Activated CD4-positive, alpha-beta T cell treated with anti-CD3 and anti-CD28 coated beads, Interleukin-10, Interleukin-2, amounts not matched to agents 100 ng/mL and 50 ng/mL, durations not matched to agents 16 hours and 8 hours (primary cell): ENCODE measurements around the gene SIM2.

Source experiments
- DNase-seq: peaks from one replicate; pipeline ENCODE4 v3.0.0-alpha.2; 2020

Gene SIM2

DNA sequence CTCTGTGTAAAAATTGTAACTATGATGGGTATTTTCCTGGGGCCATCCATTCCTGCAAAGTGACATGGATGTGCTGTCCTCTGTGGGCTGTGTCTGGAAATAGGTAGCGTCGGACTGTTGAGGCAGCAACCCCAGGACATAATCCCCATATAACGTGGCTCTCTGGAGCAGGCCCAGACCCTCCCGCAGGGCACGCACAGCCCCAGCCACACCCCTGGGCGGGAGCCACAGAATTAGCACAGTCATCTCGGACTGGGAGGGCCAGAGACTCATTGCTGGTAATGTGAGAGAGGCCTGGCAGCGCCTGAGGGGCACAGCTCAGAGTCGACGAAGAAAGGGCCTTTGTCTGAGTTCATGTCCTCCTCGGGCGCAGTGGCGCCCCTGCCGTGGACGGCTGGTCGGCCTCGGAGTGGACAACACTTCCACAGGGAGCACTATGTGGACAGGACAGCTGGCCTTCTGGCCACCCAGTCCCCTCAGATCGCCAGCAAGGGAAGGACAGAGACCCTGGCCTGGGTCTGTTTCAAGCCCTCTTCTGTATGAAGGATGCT is 20.1 kb downstream of the SIM2 start:
- DNase-seq, result no peak

DNA sequence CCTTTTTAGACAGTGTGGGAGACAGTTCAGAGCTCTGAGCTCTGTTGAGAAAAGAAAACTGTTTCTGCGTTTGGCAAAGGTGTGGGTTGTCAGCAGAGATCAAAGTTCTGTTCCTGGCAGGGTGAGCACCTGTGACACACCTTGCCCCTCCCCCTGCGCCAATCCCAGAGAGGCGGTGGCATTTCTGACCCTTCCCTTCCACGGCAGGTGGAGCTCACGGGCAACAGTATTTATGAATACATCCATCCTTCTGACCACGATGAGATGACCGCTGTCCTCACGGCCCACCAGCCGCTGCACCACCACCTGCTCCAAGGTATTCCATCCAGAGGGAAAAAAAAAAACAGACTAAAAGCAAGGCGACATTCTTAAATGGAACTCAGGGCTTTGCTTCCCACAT is 20.7 kb downstream of the SIM2 start:
- DNase-seq, result no peak

DNA sequence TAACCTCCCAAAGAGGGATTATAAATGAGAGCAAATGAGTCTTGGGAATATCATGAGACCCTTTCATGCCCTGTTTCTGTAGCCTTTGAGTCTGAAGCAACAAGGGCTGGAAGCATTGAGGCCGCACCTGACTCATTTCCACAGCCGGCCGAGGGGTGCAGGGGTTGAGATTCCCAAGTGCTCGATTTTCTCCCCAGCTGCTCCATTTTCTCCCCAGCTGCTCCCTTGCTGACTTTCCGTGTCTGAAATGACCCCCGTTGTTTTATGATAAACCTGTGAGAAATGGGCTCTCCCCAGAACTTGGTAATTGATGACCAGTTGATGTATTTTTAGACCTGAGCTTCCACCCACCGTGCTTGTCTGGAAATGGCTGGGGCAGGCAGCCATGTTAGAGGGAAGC is 22.9 kb downstream of the SIM2 start:
- DNase-seq, result no peak

DNA sequence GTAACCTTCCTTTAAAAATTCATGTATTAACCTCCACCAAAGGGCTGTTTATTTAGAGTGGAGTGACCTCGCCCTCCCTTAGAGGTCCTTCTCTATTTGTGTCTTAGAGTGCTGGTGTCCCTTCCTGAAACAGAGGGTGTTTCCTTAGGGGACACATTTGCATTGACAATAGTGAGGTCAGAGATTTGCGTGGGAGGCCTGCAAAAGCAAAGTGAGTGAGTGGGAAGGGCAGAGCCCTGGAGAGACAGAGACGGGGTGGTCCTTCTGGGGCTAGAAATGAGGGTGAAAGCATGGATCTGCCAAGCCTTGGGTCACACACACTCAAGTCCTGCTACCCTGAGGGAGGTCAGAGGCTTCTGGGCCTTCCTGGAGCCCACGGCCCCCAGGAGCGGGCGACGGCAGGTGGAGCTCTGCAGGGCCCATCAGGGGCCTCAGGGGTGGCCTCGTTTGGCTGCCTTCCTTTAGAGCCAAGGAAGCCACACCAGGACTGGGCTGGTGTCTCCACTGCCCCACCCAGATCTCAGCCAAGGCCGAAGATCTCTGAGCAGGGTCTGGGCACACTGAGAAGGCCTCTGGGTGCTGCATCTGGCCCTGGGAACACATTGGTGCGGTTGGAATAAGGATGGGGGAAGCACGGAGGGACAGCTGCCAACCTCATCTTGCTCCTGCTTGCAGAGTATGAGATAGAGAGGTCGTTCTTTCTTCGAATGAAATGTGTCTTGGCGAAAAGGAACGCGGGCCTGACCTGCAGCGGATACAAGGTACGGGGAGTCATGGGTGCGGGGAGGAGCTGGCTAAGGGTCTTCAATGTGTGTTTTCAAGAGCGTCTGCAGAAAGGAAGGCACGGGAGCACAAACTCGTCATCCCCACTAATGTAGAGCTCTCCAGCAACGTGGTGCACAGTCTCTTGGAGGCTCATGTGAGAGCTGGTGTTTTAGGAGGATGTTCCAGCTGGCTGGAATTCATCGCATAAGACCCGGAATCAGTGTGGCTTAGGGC is 23.8 kb downstream of the SIM2 start:
- DNase-seq, result no peak

DNA sequence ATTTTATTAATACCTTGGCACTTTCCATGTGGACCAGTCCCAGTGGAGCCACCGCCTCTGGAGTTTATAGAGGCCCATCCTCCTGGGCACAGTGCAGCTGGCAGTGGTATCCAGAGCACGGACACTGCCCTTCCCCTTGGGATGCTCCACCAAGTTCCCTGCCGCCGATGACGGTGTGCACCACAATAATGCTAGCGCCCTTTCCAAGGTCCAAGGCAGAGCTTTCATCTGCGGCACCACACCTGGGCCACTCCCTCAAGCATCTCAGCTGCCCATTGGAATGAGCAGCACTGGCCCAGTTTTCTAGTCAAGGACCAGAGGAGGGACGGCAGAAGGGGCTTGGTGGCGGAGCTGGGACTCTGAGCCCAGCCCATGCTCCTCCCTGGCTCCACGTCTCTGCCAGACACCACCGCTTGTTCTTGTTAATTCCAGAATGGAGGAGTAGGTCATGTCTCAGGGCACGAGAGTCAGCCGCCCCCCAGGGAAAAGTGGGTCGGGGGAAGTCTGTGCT is 24.5 kb downstream of the SIM2 start:
- DNase-seq, result no peak

DNA sequence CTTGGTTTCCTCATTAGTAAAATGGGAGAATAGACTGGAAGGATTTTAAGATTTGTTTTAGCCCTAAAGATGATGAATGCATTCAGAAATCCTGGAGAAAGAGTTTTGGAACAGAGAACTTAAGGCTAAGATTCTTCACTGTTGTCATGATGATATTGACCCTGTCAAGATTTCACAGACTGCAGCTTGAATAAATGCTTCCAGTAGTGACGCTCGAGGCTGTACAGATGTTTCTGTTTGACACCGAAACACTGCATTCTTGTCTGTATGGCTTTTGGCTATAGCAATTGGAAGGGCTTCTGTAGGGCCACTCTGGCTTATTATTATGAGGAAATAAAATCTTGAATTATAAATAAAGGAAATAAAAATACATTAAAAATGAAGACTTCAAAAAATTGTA is 25.7 kb downstream of the SIM2 start:
- no peak for DNase-seq

DNA sequence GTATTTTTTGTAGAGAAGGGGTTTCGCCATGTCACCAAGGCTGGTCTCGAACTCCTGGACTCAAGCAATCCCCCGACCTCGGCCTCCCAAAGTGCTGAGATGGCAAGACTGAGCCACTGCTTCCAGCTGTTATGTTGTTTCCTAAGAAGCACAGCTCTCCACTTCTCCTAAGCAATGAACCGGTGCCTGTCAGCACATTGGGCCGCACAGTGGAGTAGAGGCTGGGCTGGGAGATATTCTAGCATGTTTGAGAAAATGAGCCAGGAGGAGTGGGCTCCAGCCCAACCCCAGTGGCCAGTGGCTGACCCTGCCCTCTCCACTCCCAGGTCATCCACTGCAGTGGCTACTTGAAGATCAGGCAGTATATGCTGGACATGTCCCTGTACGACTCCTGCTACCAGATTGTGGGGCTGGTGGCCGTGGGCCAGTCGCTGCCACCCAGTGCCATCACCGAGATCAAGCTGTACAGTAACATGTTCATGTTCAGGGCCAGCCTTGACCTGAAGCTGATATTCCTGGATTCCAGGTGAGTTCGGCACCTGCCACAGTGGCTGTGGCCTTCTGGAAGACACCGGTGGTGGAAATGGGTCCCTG is 27.0 kb downstream of the SIM2 start:
- no peak for DNase-seq

DNA sequence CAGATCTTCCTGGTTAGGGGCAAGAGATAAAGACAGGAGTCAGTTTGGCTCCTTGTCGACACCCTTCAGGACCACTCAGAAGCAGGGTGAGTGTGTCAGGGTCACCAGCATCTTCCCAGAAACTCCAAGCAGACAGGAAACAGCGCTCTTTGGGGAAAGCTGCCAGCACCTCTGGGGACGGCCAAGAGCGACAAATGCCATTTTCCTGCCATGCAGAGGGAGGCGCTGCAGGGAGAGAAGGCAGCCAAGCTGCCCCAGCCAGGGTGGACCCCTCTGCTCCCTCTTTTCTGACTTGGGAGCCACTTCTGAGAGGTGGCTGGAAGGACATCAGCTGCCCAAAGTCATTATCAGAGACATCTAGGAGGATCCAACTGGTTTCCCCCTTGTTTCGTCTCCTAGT is 29.0 kb downstream of the SIM2 start:
- no peak for DNase-seq

DNA sequence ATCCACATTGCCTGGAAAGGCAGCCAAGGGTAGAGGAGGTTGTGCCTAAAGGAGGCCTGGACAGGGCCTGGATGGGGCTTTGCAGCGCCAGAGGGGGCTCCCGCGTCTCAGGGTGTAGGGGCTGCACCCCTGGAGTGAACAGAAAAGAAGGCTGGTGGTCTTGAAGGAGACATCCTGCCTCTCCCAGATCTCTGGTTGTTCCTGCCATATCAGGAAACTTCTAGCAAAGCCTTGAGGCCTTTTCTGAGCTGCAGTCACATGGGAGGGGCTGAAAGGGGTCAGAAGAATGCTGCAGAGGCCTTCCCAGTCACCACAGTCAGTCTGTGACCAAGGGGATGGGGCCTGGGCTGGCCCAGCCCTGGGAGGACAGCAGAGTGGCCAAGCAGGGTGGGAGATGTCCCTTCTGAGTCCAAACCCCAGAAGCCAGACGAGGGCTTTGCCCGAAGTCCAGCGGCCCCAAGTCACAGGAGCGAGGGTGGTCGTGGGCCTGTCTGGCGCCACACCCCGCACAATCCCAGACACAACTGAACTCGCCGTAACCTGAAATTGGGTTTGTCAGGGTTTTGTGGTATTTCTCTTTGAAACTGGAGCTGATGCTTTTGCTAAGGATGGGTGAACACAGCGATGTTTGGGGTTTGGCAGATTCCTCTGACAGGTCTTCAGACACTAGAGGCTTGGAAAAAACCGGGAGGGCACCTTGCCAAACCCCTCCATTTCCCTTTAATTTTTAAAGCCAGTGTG is 29.6 kb downstream of the SIM2 start:
- DNase-seq, result no peak

DNA sequence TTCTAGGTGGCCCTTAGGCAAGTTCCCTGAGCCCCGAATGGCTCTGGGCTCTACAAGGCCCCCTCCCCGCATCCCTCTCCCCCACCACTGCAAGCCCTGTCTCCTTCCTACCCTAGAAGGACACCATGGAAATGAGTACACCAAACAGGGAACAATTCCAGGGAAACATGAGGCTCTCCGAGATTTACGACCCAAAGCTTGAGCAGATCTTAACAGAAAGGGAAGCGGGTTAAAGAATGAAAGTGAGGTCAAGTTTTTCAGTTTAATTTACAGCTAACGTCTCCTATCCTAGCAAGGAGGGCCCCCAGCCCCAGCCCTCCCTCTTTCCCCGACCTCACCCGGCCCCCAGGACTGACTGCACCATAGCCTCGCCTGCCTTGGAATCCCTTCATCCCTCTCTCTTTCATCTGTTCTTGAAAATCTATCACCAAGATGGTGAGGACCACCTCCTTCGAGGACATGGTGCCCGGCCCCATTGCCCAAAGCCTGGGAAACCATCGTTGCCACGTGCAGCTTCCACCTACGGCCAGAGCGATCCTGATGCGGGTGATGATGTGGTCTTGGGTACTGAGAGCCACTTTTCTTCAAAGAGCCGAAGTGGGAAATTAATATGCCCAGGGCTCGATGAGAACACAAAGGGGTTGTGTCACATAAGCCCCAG is 30.5 kb downstream of the SIM2 start:
- DNase-seq, result no peak

DNA sequence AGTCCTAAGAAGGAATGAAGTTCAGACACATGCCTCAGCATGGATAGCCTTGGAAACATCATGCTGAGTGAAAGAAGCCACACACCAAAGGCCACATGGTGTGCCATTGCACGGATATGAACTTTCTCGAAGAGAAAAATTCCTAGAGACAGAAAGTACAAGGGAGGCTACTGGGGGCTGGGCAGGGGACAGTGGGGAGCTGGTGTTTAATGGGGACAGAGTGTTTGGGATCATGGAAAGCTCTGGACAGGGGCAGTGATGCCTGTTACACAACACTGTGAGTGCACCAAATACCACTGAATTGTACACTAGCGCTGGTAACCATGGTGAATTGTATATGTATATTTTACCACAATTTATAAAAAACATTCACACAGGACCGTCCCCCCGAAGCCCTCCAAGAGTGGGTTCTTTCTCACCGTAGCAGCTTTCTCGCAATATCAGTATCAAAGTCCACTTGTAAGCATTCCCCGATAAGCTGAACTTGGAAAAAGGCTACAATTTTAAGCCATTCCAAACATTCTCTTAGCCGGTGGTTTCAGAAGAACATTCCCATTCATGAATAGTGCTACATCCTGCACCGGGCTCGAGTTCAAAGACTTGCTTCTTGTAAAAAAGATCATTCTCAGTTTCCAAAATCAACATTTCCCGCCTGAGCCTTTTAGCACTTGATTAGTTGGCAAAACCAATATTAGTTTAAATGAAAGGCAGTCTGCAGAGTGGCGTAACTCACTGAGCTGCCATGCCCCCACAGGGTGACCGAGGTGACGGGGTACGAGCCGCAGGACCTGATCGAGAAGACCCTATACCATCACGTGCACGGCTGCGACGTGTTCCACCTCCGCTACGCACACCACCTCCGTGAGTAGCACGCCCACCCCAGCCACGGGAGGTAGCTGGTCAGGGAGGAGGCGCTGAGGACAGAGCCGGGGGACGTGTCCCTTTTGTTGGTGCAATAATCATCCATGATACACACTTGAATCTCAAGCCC is 31.7 kb downstream of the SIM2 start:
- DNase-seq, result no peak

DNA sequence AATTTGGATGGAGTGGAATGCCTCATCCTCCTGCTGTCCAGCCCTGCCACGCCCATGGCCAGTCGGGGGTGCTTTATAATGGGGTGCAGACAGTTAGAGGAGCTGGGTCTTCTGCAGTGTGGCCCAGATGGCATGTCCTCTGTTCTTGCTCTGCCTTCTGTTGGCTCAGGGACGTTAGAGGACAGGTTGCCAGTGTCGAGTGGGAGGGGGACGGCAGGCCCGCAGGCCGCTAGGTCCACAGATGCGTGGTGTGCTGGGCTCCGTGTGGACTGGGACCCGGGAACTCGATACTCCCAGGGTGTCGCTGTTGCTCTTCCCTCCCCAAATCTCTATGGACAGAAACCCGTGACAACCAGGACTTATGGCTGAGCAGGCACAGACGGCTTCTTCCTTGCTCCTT is 33.3 kb downstream of the SIM2 start:
- no peak for DNase-seq

DNA sequence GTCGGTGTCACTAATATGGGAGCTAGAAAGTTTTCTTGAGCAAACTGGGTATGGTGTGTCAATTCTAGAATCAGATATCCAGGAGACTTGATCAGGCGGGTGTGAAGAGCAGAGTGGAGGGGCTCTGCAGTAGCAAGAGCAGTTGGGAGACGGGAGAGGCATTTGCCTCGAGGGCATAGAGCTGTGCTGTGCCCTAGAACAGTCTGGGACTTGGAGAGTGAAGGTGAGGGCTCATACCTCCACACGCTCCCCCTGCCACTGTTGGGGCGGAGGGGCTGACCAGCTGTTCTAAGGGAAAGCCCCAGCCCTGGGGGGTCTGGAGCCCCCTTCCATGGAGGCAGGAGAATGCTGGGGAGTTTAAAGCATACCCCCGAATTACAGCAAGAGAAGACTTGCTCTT is 33.8 kb downstream of the SIM2 start:
- DNase-seq, result no peak

DNA sequence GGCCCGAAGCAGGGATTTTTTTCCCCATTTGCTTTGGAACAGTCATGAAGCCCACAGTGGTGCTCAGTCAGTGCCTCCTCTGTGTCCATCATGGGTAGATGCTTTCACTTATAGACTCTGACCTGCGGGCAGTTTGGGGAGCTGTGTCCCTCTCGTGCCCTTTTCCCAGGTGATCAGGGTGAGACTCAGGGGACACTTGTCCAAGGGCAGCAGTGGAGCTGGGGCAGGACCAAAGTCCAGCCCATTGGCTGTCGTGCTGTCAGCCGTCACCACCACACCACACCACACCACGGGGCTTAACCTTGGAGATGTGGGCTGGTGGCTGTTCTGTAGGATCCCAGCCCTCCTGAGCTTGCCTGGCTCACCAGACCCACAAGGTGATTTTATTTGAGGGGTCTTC is 34.9 kb downstream of the SIM2 start:
- no peak for DNase-seq

DNA sequence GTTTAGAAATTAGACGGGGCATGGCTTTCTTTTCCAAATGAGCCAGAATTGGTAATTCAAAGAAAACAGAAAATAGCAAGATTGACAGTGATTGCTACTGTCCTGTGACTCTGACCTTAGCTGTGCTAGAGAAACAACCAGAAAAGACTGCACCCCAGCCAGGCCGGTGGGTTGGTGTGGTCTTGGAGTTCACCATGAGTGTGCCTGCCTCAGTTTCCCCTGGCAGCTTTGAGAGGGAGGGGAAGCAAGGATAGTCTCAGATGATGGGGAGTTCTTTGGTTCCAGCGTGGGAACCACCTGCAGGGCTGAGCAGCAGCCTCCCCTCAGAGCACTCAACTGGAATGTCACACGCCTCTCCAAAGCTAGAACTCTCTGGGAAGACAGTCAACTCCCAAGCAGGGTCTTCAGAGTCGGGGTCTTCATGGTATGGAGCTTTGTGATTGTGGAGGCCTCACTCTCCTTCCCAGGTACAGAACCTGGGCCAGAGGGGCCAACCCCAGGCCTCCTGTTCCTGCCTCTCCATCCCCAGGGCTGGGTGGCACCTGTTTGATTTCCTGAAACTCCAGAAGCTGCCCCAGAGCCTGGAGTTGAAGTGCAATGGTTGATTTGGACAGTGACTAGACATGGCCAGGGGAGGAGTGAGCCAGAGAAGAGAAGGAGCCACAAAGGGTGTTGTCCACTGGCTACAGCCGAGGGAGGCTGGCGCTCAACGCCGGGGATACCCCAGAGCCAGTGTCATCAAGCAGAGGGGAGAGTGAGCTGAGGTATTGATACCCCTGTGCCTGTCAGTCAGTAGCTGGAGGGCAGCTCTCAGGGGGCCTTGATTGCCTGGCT is 35.7 kb downstream of the SIM2 start:
- DNase-seq, result no peak

DNA sequence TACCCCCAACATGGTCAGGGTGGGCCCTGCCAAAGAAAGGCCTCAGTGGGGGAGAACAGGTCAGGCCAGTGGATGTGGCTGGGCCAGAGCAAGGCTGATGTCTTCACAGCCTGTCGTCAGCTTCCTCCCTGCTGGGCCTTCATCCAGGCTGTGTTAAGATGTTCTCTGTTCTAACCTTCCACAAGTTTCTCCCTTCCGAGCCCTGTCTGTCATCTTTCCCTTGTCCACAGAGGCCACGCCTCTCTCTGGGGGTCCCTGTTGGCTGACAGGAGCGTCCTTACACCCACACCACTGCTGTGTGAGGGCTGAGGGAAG is 36.2 kb downstream of the SIM2 start:
- DNase-seq, result no peak

DNA sequence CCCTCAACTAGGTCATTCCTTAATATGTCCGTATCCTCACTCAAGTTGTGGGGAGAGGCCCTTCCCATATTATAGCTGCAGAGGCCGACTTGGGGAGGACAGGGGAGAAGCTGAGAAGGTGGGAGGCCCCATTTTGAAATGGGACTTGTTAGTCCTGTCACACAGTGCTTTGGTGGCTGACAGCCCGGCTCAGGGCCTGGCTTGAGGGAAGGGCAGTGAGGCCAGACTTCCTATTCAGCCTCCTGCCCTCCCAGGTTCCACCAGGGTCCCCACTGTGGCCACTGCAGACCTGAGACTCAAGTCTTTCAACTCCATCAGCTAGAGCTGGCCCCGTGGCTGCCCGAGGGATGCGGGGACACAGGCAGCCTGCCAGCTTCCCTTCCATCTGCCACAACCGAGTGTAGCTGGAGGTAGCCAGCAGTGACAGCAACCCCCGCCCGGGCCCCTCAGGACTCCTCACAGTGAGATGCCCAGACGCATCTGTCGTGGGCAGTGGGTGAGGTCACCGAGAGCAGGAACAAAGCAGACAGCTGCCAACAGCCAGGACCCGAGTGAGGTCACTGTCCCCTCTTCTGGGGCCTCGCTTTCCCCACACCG is 36.9 kb downstream of the SIM2 start:
- no peak for DNase-seq

DNA sequence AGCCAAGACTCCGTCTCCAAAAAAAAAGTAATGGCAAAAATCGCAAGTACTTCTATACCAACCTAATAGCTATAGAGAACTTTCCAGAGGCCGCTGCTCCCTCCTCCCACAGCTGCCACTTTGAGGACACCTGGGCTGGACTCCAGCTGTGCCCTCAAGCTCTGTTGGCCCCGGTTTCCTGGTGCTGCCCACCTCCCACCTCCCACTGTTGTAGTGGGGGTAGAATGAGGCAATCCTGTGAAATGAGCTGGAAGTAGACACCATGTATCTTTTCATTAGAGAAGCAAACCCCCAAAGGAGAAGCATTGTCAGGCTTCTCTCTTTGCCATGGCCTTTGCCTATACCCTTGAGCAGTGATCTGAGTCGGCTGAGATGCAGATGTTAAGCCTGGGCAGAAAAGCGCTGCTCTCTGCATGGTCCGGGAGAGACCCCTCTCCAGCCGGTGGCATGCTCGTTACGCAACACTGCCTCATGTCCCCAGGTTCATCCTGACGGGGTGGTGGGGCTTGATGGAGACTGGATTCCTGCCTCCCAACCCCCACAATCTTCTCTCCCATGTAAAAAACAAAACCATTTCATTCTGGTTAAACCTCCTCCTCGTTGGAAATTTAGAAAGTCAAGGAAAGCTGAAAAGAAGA is 39.7 kb downstream of the SIM2 start:
- no peak for DNase-seq

DNA sequence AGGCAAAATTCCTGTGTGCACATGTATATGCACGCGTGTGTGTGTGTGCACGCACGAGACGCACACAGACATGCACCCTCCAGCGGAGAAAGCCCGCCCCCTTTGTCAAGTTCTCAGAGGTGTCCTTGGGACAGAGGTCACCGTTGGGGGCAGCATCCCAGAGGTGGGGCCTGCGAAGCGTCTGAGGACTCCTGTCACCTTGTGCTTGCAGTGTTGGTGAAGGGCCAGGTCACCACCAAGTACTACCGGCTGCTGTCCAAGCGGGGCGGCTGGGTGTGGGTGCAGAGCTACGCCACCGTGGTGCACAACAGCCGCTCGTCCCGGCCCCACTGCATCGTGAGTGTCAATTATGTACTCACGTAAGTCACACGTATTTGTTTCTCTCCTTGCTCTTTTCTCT is 42.6 kb downstream of the SIM2 start:
- no peak for DNase-seq

DNA sequence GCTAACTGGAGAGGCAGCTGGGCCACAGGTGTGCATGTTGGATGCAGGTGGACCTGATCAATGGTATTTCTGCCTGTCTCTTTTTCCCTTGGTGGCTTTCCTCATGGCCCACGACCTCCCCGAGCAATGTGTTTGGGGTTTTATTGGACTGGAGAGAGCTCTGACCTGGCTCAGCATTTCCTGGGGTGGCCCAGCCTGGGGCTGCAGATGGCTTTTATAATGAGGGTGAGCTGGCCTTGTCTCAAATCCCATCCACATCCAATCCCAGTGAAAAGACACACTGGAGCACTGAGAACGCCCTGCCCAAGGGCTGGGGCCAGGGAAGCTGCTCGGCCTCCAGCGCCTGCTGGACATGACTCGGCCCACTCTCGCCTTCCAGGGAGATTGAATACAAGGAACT is 44.1 kb downstream of the SIM2 start:
- no peak for DNase-seq
